Measurements from ENCODE around the gene KDM7A. TPM values are rescaled to one million over a fixed set of nuclear protein-coding genes. Genes with fewer than 3 reads are reported as not detected.

Gene KDM7A
- total RNA-seq, 2 donors from 2014 or later, result 9.6 to 26.5 TPM

GRCh38 chr7:140195859-140196258, 19.1 kb upstream of the KDM7A start:
- DNase-seq (ENCODE audit: low spot score), result no peak
- no peak overlapping the region for H3K4me3 ChIP-seq
- 90% methylated on average over 1 of the region's 1 CpG for WGBS
- TF ChIP-seq CTCF (IDR thresholded peaks at IDR 0.05) (no peak), POLR2AphosphoS5 (IDR thresholded peaks at IDR 0.05) (no peak), POLR2A (IDR thresholded peaks at IDR 0.05) (no peak)
- no peak overlapping the region for H3K27ac ChIP-seq
- H3K27me3 ChIP-seq (replicated peaks; ENCODE audit: insufficient read depth), result no peaks in the 10 kb centered on the region
- H3K4me1 ChIP-seq (replicated peaks), result no peaks in the 10 kb centered on the region
- no peaks in the 10 kb centered on the region for H3K9me3 ChIP-seq
- no peaks in the 10 kb centered on the region for H3K36me3 ChIP-seq
- intact Hi-C loops (cut with DNase I), result no loop called here

DNA sequence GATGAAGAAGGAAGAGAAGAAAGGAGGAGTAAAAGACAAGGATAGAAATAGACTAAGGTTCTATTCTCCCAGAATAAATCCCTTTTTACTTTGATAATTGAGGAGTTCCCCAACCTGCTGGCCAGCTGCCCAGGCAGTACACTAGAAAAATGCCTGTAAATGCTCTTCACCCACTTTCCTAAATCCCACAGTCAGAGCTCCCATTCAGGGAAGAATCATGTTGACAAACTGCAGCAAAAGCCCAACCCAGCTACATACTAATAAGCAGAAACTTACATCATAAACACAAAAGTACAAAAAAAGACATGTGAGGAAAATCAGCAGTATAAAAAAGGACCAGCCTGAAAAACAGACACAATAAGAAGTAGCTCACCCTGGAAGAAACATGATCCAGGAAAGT, 15.8 kb upstream of the KDM7A start:
- Histone ChIP-seq H3K4me3 (no peak overlapping the region), H3K4me1 (replicated peaks) (no peaks in the 10 kb centered on the region), H3K27me3 (replicated peaks; ENCODE audit: insufficient read depth) (no peaks in the 10 kb centered on the region), H3K36me3 (no peaks in the 10 kb centered on the region), H3K9me3 (no peaks in the 10 kb centered on the region), H3K27ac (no peak overlapping the region)
- DNase-seq (ENCODE audit: low spot score), result no peak
- TF ChIP-seq CTCF (IDR thresholded peaks at IDR 0.05), result no peak
- no peak for TF ChIP-seq POLR2A (IDR thresholded peaks at IDR 0.05)
- no peak for TF ChIP-seq POLR2AphosphoS5 (IDR thresholded peaks at IDR 0.05)
- intact Hi-C loops (cut with DNase I), result no loop called here

- intact Hi-C loops (cut with DNase I), result no loop called here
- TF ChIP-seq POLR2A (IDR thresholded peaks at IDR 0.05) (no peak), POLR2AphosphoS5 (IDR thresholded peaks at IDR 0.05) (no peak), CTCF (IDR thresholded peaks at IDR 0.05) (no peak)
- no peaks in the 10 kb centered on the region for H3K9me3 ChIP-seq
- no peak overlapping the region for H3K4me3 ChIP-seq
- no peaks in the 10 kb centered on the region for H3K27me3 ChIP-seq (replicated peaks; ENCODE audit: insufficient read depth)
- DNase-seq (ENCODE audit: low spot score), result no peak
- no peak overlapping the region for H3K27ac ChIP-seq
- H3K4me1 ChIP-seq (replicated peaks), result no peaks in the 10 kb centered on the region
- 68% methylated on average over 3 of the region's 3 CpGs for WGBS
- H3K36me3 ChIP-seq, result no peaks in the 10 kb centered on the region
Measured at GRCh38 chr7:140192176-140192575, 15.4 kb upstream of the KDM7A start.

DNA sequence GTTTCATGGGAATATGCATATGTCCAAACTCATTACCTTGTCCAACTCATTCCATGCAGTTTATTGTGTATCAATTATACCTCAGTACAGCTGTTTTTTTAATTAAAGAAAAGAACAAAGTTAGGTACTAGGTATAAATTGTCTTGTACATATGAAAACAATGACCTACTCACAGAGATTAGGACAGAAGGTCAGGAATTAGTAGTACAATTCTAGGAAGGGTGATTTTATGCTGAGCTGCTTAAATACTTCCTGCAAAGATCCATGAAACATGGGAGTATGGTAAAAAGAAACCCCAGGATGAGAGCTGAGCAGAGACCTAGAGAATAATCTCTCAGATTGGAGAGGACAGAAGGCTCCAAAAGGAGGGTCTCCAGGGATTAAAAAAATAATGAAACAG, 13.8 kb upstream of the KDM7A start:
- Histone ChIP-seq H3K4me1 (replicated peaks) (no peaks in the 10 kb centered on the region), H3K9me3 (no peaks in the 10 kb centered on the region), H3K4me3 (no peak overlapping the region), H3K36me3 (no peaks in the 10 kb centered on the region), H3K27me3 (replicated peaks; ENCODE audit: insufficient read depth) (no peaks in the 10 kb centered on the region), H3K27ac (no peak overlapping the region)
- no peak for TF ChIP-seq CTCF (IDR thresholded peaks at IDR 0.05)
- TF ChIP-seq POLR2A (IDR thresholded peaks at IDR 0.05), result no peak
- intact Hi-C loops (cut with DNase I), result no loop called here
- no peak for DNase-seq (ENCODE audit: low spot score)

DNA sequence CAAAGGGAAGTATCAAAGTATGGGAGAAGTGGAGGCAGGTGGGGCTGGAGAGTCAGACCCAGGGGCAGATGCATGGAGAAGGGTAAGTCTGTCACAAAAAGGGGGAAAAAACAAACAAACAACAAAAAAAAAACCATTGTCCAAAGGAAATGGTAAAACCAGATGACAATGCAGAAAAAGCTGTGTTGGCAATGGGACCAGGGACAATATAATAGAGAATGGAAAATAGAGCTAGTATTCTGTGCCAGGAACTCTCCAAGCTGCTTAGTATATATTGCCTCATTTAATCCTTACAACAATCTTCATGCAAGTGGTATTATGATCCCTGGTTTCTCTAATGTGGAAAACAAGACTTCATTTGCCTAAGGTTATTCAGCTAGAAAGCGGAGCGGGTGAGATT, 13.1 kb upstream of the KDM7A start:
- H3K9me3 ChIP-seq, result no peaks in the 10 kb centered on the region
- intact Hi-C loops (cut with DNase I), result no loop called here
- H3K36me3 ChIP-seq, result no peaks in the 10 kb centered on the region
- no peak for TF ChIP-seq POLR2A (IDR thresholded peaks at IDR 0.05)
- TF ChIP-seq POLR2AphosphoS5 (IDR thresholded peaks at IDR 0.05), result no peak
- TF ChIP-seq CTCF (IDR thresholded peaks at IDR 0.05), result no peak
- no peak overlapping the region for H3K4me3 ChIP-seq
- WGBS, result 94% methylated on average over 2 of the region's 2 CpGs
- H3K27me3 ChIP-seq (replicated peaks; ENCODE audit: insufficient read depth), result no peaks in the 10 kb centered on the region
- H3K27ac ChIP-seq, result no peak overlapping the region
- DNase-seq (ENCODE audit: low spot score), result no peak
- no peaks in the 10 kb centered on the region for H3K4me1 ChIP-seq (replicated peaks)

Measured in prostate gland (tissue), 2 donors.